ENCODE data around the gene REXO1. TPM values are rescaled to one million over a fixed set of nuclear protein-coding genes. Genes with fewer than 3 reads are reported as not detected.

Gene REXO1
- total RNA-seq, 4 donors from 2014 or later = 36.0 to 95.0 (median 56.3) TPM

GRCh38 chr19:1845125-1845515 lies 3.2 kb downstream of the REXO1 start:
- H3K9me3 ChIP-seq = no peaks in the 10 kb centered on the region
- H3K27me3 ChIP-seq = no peaks in the 10 kb centered on the region
- no peaks in the 10 kb centered on the region for H3K36me3 ChIP-seq
- no peak for DNase-seq
- intact Hi-C loops (cut with DNase I; ENCODE audit: low total_unique reads) (no loop called here), in situ Hi-C loops (cut with MboI; ENCODE audit: low pct_ligation_motif_present in 1 of 4, low pct_unique_long_range_greater_than_20kb in 1 of 4, low sequenced_read_pairs in 3 of 4) (no loop called here)
- 88% methylated on average over 15 of the region's 16 CpGs; no CpG with 5 or more reads in 1 of the 2 donors for WGBS, 2 donors (ENCODE audit: low coverage in 1 of 2)
- H3K4me3 ChIP-seq = no peak overlapping the region
- H3K4me1 ChIP-seq = peaks cover 34 to 78% (median 54%) of the 10 kb centered on the region in 4 donors
- H3K27ac ChIP-seq = no peak overlapping the region
- TF ChIP-seq POLR2AphosphoS5 (IDR thresholded peaks at IDR 0.05) (no peak), EP300 (IDR thresholded peaks at IDR 0.05; ENCODE audit: low read depth) (no peak), POLR2A (IDR thresholded peaks at IDR 0.05) (no peak)
- TF ChIP-seq, protein P1, sequence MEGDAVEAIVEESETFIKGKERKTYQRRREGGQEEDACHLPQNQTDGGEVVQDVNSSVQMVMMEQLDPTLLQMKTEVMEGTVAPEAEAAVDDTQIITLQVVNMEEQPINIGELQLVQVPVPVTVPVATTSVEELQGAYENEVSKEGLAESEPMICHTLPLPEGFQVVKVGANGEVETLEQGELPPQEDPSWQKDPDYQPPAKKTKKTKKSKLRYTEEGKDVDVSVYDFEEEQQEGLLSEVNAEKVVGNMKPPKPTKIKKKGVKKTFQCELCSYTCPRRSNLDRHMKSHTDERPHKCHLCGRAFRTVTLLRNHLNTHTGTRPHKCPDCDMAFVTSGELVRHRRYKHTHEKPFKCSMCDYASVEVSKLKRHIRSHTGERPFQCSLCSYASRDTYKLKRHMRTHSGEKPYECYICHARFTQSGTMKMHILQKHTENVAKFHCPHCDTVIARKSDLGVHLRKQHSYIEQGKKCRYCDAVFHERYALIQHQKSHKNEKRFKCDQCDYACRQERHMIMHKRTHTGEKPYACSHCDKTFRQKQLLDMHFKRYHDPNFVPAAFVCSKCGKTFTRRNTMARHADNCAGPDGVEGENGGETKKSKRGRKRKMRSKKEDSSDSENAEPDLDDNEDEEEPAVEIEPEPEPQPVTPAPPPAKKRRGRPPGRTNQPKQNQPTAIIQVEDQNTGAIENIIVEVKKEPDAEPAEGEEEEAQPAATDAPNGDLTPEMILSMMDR (IDR thresholded peaks at IDR 0.05) = no peak

DNA sequence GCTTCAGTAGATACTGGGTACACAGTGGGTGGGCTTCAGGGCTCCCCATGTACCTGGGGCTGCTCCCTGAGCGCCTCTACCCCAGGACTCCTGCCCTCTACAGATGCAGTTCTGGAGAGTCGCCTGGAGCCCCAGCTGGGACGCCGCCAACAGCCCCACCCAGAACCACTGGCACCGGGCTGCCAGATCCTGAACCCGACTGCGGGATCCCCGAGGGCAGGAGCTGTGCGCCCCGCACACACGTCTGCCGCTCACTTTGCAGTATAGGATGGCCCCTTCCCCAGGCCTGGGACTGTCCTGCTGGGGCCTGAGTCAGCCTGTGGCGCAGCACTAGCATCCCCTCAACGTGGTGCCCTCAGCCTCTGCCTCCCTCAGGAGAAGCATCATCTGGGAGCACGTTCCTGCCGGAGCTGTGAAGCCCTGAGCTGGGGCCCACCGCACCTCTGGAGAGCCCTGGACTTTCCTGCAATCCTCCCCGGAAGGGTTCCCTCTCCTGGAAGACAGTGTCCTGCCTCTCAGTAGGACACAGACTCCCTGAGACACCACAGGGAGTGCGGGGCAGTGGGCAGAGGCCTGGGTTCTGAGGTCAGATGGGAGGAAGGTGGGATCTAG lies 3.7 kb downstream of the REXO1 start:
- Histone ChIP-seq H3K36me3 (no peaks in the 10 kb centered on the region), H3K27ac (no peak overlapping the region), H3K27me3 (no peaks in the 10 kb centered on the region), H3K4me1 (peaks cover 35 to 83% (median 58%) of the 10 kb centered on the region in 4 donors), H3K9me3 (no peaks in the 10 kb centered on the region), H3K4me3 (no peak overlapping the region)
- no peak for DNase-seq
- in situ Hi-C loops (cut with MboI; ENCODE audit: low pct_ligation_motif_present in 1 of 4, low pct_unique_long_range_greater_than_20kb in 1 of 4, low sequenced_read_pairs in 3 of 4) = no loop called here
- intact Hi-C loops (cut with DNase I; ENCODE audit: low total_unique reads) = no loop called here
- WGBS, 2 donors (ENCODE audit: low coverage in 1 of 2) = 73% methylated on average over 16 of the region's 19 CpGs; no CpG with 5 or more reads in 1 of the 2 donors
- TF ChIP-seq POLR2AphosphoS5 (IDR thresholded peaks at IDR 0.05) (no peak), EP300 (IDR thresholded peaks at IDR 0.05; ENCODE audit: low read depth) (no peak), POLR2A (IDR thresholded peaks at IDR 0.05) (no peak)
- TF ChIP-seq, protein P1 (IDR thresholded peaks at IDR 0.05) = no peak

GRCh38 chr19:1843646-1844394 lies 4.5 kb downstream of the REXO1 start:
- no peak overlapping the region for H3K4me3 ChIP-seq
- no peaks in the 10 kb centered on the region for H3K36me3 ChIP-seq
- in situ Hi-C loops (cut with MboI; ENCODE audit: low pct_ligation_motif_present in 1 of 4, low pct_unique_long_range_greater_than_20kb in 1 of 4, low sequenced_read_pairs in 3 of 4) (no loop called here), intact Hi-C loops (cut with DNase I; ENCODE audit: low total_unique reads) (no loop called here)
- H3K27me3 ChIP-seq = no peaks in the 10 kb centered on the region
- TF ChIP-seq POLR2A (IDR thresholded peaks at IDR 0.05) (no peak), EP300 (IDR thresholded peaks at IDR 0.05; ENCODE audit: low read depth) (no peak), POLR2AphosphoS5 (IDR thresholded peaks at IDR 0.05) (no peak)
- TF ChIP-seq, protein P1 (IDR thresholded peaks at IDR 0.05) = no peak
- peaks cover 40 to 89% (median 66%) of the 10 kb centered on the region in 4 donors for H3K4me1 ChIP-seq
- no peak for DNase-seq
- 82% methylated on average over 21 of the region's 25 CpGs; no CpG with 5 or more reads in 1 of the 2 donors for WGBS, 2 donors (ENCODE audit: low coverage in 1 of 2)
- peak overlapping the region in 1 of 4 donors; percentile 46 for H3K27ac ChIP-seq
- no peaks in the 10 kb centered on the region for H3K9me3 ChIP-seq

- H3K27ac ChIP-seq = no peak overlapping the region
- intact Hi-C loops (cut with DNase I; ENCODE audit: low total_unique reads) = no loop called here
- no peaks in the 10 kb centered on the region for H3K27me3 ChIP-seq
- H3K36me3 ChIP-seq = no peaks in the 10 kb centered on the region
- TF ChIP-seq, protein P1 (IDR thresholded peaks at IDR 0.05) = no peak
- TF ChIP-seq POLR2A (IDR thresholded peaks at IDR 0.05) = no peak
- TF ChIP-seq POLR2AphosphoS5 (IDR thresholded peaks at IDR 0.05) = no peak
- no peak for TF ChIP-seq EP300 (IDR thresholded peaks at IDR 0.05; ENCODE audit: low read depth)
- peaks cover 40 to 95% (median 72%) of the 10 kb centered on the region in 4 donors for H3K4me1 ChIP-seq
- 86% methylated on average over 16 of the region's 22 CpGs; no CpG with 5 or more reads in 1 of the 2 donors for WGBS, 2 donors (ENCODE audit: low coverage in 1 of 2)
- in situ Hi-C loops (cut with MboI; ENCODE audit: low pct_ligation_motif_present in 1 of 4, low pct_unique_long_range_greater_than_20kb in 1 of 4, low sequenced_read_pairs in 3 of 4) = no loop called here
- no peak overlapping the region for H3K4me3 ChIP-seq
- DNase-seq = no peak
- H3K9me3 ChIP-seq = no peaks in the 10 kb centered on the region
Measured at GRCh38 chr19:1843116-1843515, 5.2 kb downstream of the REXO1 start.

Measured in transverse colon (tissue), 4 donors.